Pons (tissue), 1 donor: Measurements from ENCODE around the gene RNF41.
"Not testable (repeated sequence)": the region's sequence is repeated elsewhere in the genome, so short reads cannot be mapped to it uniquely, and the experiment has no call there.

ENCODE experiments used
- DNase-seq: peaks from one replicate; pipeline ENCODE4 v3.0.0-alpha.2; 2016; ENCODE audit warnings: low spot score

The RNF41 gene

GRCh38 chr12:56165369-56165768, 56.4 kb downstream of the RNF41 start:
- DNase-seq: no peak

GRCh38 chr12:56164345-56164729, 57.4 kb downstream of the RNF41 start:
- DNase-seq: no peak

GRCh38 chr12:56163533-56164344, 58.0 kb downstream of the RNF41 start:
- DNase-seq: no peak

- DNase-seq: no peak
Observed at GRCh38 chr12:56162468-56163290, 59.0 kb downstream of the RNF41 start.

- DNase-seq: no peak
Observed at GRCh38 chr12:56161690-56162351, 59.9 kb downstream of the RNF41 start.

GRCh38 chr12:56160894-56161689, 60.6 kb downstream of the RNF41 start:
- DNase-seq: no peak

- no peak for DNase-seq
Observed at GRCh38 chr12:56160193-56160763, 61.4 kb downstream of the RNF41 start.

GRCh38 chr12:56159482-56160192, 62.1 kb downstream of the RNF41 start:
- DNase-seq: no peak

- peak; percentile 53 for DNase-seq
Observed at GRCh38 chr12:56158926-56159461, 62.7 kb downstream of the RNF41 start.

- DNase-seq: peak; percentile 99
Observed at GRCh38 chr12:56158029-56158925, 63.4 kb downstream of the RNF41 start, which contains the start of gene MYL6. Gene MYL6, plus strand, starts transcription at chr12:56158359. Its CDS starts 43 bp downstream, at chr12:56158402.

- DNase-seq: peak; percentile 51
Observed at GRCh38 chr12:56157201-56158028, 64.3 kb downstream of the RNF41 start.

GRCh38 chr12:56156464-56157200, 65.1 kb downstream of the RNF41 start:
- DNase-seq: not testable (repeated sequence)

GRCh38 chr12:56155256-56155845, 66.4 kb downstream of the RNF41 start:
- no peak for DNase-seq

- no peak for DNase-seq
Observed at GRCh38 chr12:56154818-56155217, 66.9 kb downstream of the RNF41 start.

- no peak for DNase-seq
Observed at GRCh38 chr12:56154246-56154771, 67.4 kb downstream of the RNF41 start.

- no peak for DNase-seq
Observed at GRCh38 chr12:56153678-56154065, 68.0 kb downstream of the RNF41 start.
